MM.1S (cell line): ENCODE data around the gene CERS6.

Experiments
- EZH2 ChIP-seq: fragments of 300-600 bp; sonication (generic); optimal IDR thresholded peaks from 2 replicates; pipeline ENCODE3; 2017; ENCODE audit warnings: low read depth, mild to moderate bottlenecking, antibody characterized with exemption, low read length, mixed read lengths
- TF ChIP-seq, protein P1 (sequence below): fragments of 300-600 bp; sonication (generic); IDR thresholded peaks from 2 replicates; pipeline ENCODE4 v1.5.1; 2016; ENCODE audit warnings: antibody characterized with exemption, low read length, mixed read lengths

DNA sequence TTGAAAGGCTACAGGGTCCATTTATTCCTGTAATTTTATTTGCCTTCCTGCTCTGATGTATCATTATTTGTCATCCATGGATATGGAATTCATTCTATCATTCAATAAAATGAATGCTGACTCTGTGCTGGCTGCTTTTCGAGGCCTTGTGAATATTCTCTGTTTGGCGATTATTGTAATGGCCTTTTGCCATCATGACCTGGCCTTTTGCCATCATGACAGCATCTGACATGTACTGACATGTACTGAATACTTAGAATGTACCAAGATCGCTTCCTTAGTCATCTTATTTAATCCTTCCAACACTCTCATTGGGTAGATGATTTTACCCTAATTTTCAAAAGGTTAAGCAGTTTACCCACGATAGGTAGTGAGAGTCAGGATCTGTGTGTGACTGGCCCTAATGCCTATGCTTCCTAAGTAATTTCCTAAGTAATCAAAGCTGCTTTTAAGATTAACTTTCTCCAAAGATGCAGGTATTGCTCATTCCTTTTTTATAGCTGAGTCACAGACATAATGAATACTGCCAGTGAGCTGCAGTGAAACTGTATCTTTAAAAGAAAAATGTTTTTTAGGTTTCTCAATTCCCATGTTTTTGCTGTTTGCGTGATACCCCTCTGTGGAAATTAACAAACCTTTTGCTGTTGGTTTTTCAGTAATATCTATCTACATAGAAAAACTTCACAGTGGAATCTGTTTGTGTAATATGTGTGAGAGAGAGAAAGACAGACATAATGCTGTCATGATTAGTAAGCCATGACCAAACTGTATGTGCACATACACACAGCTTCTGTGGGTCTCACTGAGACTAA lies 127.8 kb downstream of the CERS6 start:
- TF ChIP-seq, protein P1, sequence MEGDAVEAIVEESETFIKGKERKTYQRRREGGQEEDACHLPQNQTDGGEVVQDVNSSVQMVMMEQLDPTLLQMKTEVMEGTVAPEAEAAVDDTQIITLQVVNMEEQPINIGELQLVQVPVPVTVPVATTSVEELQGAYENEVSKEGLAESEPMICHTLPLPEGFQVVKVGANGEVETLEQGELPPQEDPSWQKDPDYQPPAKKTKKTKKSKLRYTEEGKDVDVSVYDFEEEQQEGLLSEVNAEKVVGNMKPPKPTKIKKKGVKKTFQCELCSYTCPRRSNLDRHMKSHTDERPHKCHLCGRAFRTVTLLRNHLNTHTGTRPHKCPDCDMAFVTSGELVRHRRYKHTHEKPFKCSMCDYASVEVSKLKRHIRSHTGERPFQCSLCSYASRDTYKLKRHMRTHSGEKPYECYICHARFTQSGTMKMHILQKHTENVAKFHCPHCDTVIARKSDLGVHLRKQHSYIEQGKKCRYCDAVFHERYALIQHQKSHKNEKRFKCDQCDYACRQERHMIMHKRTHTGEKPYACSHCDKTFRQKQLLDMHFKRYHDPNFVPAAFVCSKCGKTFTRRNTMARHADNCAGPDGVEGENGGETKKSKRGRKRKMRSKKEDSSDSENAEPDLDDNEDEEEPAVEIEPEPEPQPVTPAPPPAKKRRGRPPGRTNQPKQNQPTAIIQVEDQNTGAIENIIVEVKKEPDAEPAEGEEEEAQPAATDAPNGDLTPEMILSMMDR: no peak
- no peak for TF ChIP-seq EZH2
